ENCODE results near the gene ARID3B. TPM values are rescaled to one million over a fixed set of nuclear protein-coding genes. Genes with fewer than 3 reads are reported as not detected.

Gene ARID3B
- total RNA-seq, 1 donor from 2014 or later = 70.0 TPM

- Mint-ChIP-seq H3K4me1 (ENCODE audit: unreplicated experiment) (peaks cover 33% of the 10 kb centered on the region), H3K27ac (ENCODE audit: unreplicated experiment) (no peak overlapping the region), H3K36me3 (ENCODE audit: low read depth, unreplicated experiment) (peaks cover 37% of the 10 kb centered on the region), H3K4me3 (ENCODE audit: unreplicated experiment) (no peak overlapping the region), H3K27me3 (ENCODE audit: unreplicated experiment) (peaks cover 9% of the 10 kb centered on the region), H3K9me3 (ENCODE audit: unreplicated experiment) (no peaks in the 10 kb centered on the region)
- no peak for TF ChIP-seq CTCF (IDR thresholded peaks at IDR 0.05; ENCODE audit: unreplicated experiment)
- no peak for DNase-seq (ENCODE audit: low spot score)
These were observed 7.2 kb downstream of the ARID3B start for GRCh38 chr15:74548241-74548640.

GRCh38 chr15:74549816-74550215 is 8.8 kb downstream of the ARID3B start:
- no peak overlapping the region for H3K4me3 Mint-ChIP-seq (ENCODE audit: unreplicated experiment)
- H3K27me3 Mint-ChIP-seq (ENCODE audit: unreplicated experiment) = peaks cover 2% of the 10 kb centered on the region
- no peaks in the 10 kb centered on the region for H3K9me3 Mint-ChIP-seq (ENCODE audit: unreplicated experiment)
- peaks cover 26% of the 10 kb centered on the region for H3K4me1 Mint-ChIP-seq (ENCODE audit: unreplicated experiment)
- DNase-seq (ENCODE audit: low spot score) = no peak
- no peak for TF ChIP-seq CTCF (IDR thresholded peaks at IDR 0.05; ENCODE audit: unreplicated experiment)
- H3K27ac Mint-ChIP-seq (ENCODE audit: unreplicated experiment) = no peak overlapping the region
- peaks cover 39% of the 10 kb centered on the region for H3K36me3 Mint-ChIP-seq (ENCODE audit: low read depth, unreplicated experiment)

- no peak overlapping the region for H3K27ac Mint-ChIP-seq (ENCODE audit: unreplicated experiment)
- TF ChIP-seq CTCF (IDR thresholded peaks at IDR 0.05; ENCODE audit: unreplicated experiment) = no peak
- peaks cover 14% of the 10 kb centered on the region for H3K4me1 Mint-ChIP-seq (ENCODE audit: unreplicated experiment)
- H3K27me3 Mint-ChIP-seq (ENCODE audit: unreplicated experiment) = peaks cover 1% of the 10 kb centered on the region
- no peaks in the 10 kb centered on the region for H3K9me3 Mint-ChIP-seq (ENCODE audit: unreplicated experiment)
- H3K36me3 Mint-ChIP-seq (ENCODE audit: low read depth, unreplicated experiment) = peaks cover 31% of the 10 kb centered on the region
- DNase-seq (ENCODE audit: low spot score) = no peak
- H3K4me3 Mint-ChIP-seq (ENCODE audit: unreplicated experiment) = peak overlapping the region; percentile 5
These were observed 10.7 kb downstream of the ARID3B start for GRCh38 chr15:74551714-74552113.

- H3K27me3 Mint-ChIP-seq (ENCODE audit: unreplicated experiment) = peaks cover 1% of the 10 kb centered on the region
- H3K36me3 Mint-ChIP-seq (ENCODE audit: low read depth, unreplicated experiment) = peaks cover 33% of the 10 kb centered on the region
- H3K9me3 Mint-ChIP-seq (ENCODE audit: unreplicated experiment) = no peaks in the 10 kb centered on the region
- peaks cover 16% of the 10 kb centered on the region for H3K4me1 Mint-ChIP-seq (ENCODE audit: unreplicated experiment)
- no peak for TF ChIP-seq CTCF (IDR thresholded peaks at IDR 0.05; ENCODE audit: unreplicated experiment)
- H3K4me3 Mint-ChIP-seq (ENCODE audit: unreplicated experiment) = peak overlapping the region; percentile 11
- no peak for DNase-seq (ENCODE audit: low spot score)
- peak overlapping the region; percentile 4 for H3K27ac Mint-ChIP-seq (ENCODE audit: unreplicated experiment)
These were observed 11.9 kb downstream of the ARID3B start for GRCh38 chr15:74552773-74553441.

GRCh38 chr15:74555192-74555591 is 14.2 kb downstream of the ARID3B start:
- H3K27me3 Mint-ChIP-seq (ENCODE audit: unreplicated experiment) = peaks cover 1% of the 10 kb centered on the region

More at GRCh38 chr15:74555192-74555591, 14.2 kb downstream of the ARID3B start:
- DNase-seq (ENCODE audit: low spot score) = no peak
- peaks cover 28% of the 10 kb centered on the region for H3K4me1 Mint-ChIP-seq (ENCODE audit: unreplicated experiment)
- no peak overlapping the region for H3K27ac Mint-ChIP-seq (ENCODE audit: unreplicated experiment)
- H3K9me3 Mint-ChIP-seq (ENCODE audit: unreplicated experiment) = no peaks in the 10 kb centered on the region
- TF ChIP-seq CTCF (IDR thresholded peaks at IDR 0.05; ENCODE audit: unreplicated experiment) = no peak
- H3K36me3 Mint-ChIP-seq (ENCODE audit: low read depth, unreplicated experiment) = peaks cover 23% of the 10 kb centered on the region
- H3K4me3 Mint-ChIP-seq (ENCODE audit: unreplicated experiment) = no peak overlapping the region
